GM18907 (cell line): ENCODE measurements around the gene CEP85L.

Experiments
- ATAC-seq: cut with Tn5 transposase; IDR thresholded peaks from one replicate; pipeline ENCODE4 v1.9.1; 2021; ENCODE audit warnings: mild to moderate bottlenecking, moderate library complexity; ENCODE audit not compliant: unreplicated experiment

Gene CEP85L

GRCh38 chr6:118651282-118652050 lies at the start of gene CEP85L:
TSS of gene CEP85L (minus strand) at chr6:118651591. CDS start at chr6:118651269, 322 bp downstream.
- peak; percentile 89 for ATAC-seq

DNA sequence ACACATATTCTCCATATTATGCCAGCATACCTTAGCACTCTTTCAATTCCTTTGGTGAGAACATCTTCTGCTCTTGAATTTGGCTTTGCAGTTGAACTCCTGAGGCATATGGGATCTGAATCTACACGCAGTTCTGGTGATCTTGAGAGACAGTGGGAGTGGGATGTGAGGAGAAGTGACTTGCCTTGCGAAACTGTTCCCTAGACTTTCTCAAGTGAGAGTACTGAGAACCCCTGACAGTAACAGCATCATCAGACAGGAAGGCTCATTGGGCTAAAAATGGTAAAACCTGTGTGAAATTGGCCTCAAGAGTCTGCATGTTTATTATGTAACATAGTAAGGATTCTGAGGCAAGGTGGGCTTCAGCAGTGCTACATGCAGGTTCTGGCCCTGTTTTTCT lies 49.1 kb upstream of the CEP85L start:
- ATAC-seq = no peak

- ATAC-seq = no peak
Observed at GRCh38 chr6:118697554-118697953, 46.2 kb upstream of the CEP85L start.

- ATAC-seq = no peak
Observed at GRCh38 chr6:118696271-118696670, 44.9 kb upstream of the CEP85L start.

DNA sequence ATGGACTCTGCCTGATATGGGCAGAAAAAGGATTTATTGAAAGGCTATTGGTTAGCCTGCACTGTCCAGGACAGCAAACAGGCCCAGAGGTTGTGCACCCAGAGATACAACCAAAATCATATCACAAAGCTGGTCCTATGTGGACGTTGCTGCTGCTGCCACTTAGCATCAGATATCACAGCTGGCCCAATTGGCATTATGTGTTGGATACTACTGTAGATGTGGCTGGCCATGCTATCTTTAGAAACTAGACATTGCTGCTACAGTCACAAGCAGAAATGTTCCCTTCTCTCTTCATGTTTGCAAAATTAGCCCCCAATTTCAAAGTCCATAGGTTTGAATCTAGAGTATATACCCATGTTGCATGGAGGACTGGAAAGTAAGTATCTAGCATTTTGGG lies 42.2 kb upstream of the CEP85L start:
- no peak for ATAC-seq

DNA sequence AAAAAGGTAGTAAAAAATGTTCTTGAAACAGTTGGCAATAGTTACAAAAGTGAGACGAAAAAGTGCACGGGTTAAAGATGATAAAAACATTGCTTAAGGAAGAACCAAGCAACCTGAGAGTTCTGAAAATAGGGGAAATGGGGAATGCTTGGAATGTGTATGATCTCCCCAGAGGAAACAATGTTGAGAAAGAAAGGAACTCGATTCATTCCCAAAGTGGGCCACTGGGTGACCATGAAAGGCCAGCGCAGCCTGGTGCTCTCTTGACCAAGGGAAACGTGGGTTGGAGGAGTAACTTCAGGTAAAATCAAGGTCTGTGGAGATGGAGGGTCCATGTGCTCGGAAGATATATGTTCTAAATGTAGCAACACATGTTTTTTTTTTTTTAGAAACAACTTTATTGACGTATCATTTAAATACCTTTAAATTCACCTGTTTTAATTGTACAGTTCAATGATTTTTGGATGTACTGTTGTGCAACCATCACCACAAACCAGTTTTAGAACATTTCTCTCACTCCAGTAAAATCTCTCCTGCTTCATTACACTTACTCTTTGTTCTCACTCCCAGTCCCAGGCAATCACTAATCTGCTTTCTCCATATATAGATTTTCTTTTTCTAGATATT lies 34.5 kb upstream of the CEP85L start:
- no peak for ATAC-seq

GRCh38 chr6:118683881-118684872 lies 32.8 kb upstream of the CEP85L start:
- ATAC-seq = no peak

DNA sequence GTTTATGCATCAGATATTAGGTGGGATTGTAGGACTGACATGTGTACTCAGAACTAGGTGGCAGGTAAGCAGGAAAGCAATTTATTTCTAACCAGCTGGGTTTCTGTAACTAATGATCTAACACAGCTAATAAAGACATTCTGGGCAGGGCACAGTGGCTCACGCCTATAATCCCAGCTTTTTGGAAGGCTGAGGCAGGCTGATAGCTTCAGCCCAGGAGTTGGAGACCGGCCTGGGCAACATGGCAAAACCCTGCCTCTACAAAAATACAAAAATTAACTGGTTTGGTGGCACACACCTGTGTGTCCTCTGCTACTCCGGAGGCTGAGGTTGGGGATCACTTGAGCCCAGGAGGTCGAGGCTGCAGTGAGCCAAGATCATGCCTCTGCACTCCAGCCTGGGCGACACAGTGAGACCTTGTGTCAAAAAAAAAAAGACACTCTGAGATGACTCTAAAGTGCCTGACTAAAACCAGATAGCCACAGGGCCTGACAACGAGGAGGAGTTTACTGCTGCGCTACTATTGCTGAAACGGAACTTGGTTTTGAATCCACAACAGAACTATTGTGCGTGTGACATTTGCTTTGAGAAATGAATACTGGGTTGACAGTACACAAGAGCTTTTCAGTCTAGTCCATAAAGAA lies 29.2 kb upstream of the CEP85L start:
- ATAC-seq = no peak

DNA sequence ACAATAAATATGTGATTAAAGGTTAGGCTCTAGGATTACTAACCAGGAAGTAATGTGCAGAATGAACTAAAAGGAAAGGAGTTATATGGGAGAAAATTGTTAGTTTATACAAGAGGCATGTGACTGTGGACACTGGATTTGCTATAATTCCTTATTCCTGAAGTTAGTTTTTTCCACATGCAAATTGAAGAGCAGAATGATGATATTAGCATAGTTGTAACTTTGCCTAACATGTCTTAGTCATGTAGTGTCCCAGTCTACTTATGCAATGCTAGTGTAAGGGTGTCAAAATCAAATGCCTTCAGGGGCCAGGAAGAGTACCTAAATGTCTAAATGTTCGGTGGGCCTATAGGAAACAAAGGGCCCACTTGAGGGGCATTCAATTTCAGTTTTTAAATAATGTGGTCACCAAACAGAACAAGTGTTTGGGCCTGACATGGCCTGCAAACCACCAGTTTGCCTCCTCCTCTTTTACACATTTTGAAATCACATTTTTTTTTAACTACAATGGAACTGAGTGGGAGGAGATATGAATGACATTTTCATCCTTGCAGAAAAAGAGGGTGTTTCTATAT lies 28.0 kb upstream of the CEP85L start:
- ATAC-seq = no peak

DNA sequence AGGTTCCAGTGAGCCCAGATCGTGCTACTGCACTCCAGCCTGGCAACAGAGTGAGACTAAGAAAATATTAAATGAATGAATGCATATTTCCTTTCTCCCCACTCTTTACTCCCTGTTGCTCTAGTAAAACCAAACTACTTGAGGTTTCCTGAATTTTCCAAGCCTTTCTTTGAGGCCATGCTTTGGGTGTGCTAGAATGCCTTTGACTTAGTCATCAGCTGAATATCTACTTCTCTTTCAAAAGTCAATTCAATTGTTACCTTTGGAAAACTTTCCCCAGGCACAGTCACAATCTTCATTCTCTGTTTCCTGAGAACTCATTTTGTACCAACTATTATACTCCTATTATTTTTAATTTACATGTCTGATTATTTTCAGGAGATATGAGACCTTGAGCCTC lies 27.5 kb upstream of the CEP85L start:
- ATAC-seq = no peak

DNA sequence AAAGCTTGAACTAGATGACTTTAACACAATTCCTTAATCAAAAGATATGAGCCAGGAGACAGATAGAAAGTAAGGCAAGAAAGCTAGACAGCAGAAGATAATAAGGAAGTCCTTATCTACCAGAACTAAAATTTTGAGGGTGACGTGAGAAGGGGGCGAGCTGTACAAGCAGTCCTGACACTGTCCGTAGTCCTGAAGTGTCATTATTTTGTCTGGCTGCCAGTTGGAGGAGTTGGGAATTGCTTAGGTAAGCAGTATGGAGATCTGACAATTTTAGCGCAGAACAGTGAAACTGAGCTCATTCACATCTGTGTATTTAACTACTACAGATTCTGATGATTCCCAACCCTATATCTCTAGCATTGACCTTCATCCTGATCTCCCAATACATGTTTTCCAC lies 25.8 kb upstream of the CEP85L start:
- no peak for ATAC-seq

DNA sequence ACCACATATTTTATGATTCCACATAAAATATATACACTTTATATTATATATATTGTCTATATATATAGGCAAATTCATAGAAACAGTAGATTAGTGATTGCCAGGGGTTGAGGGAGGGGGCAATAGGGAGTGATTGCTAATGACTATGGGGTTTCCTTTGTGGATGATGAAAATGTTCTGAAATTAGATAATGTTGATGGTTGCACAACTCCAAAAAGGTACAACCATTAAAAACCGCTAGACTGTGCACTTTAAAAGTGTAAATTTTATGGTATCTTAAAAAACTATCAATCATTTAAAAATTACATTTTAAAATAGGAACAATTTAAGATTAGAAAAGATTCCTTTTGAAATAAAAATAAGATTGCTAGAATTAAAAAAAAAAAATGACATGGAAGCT lies 23.8 kb upstream of the CEP85L start:
- no peak for ATAC-seq

- no peak for ATAC-seq
Observed at GRCh38 chr6:118674772-118675171, 23.4 kb upstream of the CEP85L start.

DNA sequence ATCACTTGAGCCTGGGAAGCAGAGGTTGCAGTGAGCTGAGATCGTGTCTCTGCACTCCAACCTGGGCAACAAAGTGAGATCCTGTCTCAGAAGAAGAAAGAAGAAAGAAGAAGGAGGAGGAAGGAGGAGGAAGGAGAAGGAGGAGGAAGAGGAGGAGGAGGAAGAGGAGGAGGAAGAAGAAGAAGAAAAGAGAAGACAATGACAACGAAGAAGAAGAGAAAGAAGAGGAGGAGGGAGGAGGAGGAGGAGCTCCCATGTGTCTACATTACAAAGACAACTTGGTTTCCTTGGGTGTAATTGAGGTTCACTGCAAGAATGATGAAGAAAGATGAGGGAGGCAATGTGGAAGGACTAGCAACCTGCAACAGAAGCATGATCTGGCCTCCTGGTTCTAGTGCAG lies 21.3 kb upstream of the CEP85L start:
- no peak for ATAC-seq

DNA sequence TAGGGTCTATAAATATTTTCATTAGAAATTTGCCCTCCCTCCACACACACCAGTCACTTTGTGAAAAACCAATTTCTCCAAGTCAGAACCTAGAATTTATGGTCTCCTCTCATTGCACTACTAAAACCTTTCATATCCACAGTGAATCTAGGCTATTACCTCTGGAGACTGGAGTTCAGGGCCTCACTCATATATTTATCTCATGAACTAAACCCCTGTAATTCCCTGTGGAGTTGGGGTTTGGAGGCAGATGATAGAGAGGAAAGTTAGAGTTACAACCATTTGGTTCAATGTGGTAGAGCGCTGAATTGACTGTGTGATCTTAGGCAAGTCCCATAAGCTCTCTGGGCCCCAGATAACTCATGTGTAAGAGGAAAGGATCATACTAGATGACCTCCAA lies 18.2 kb upstream of the CEP85L start:
- no peak for ATAC-seq

DNA sequence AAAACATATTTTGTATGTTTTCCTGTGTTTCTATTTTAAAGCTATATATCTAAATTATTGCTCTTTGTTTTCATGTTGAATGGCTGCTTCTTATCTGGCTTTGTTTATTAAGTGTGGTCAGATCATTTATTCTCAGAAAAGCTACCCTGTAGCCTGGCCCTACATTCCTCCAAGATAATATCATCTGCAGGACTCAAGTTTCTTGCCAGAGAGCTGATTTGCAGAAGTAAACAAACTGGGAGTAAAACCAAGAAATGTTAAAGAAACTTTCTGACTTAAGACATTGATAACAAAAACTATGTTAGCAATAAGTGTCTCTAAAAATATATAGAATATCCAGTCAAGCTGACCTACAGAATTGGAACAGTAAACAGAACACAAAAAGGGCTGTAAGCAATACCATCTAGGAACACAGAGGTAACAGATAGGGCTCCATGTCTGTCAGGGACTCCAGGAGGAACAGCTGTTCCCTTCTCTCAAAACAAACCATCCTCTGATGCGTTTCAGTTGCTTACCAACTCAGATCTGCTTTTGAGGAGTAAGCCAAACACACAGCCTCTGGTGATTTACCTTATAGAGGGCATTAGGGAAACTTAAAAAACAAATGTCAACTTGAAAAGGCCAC lies 17.5 kb upstream of the CEP85L start:
- no peak for ATAC-seq

DNA sequence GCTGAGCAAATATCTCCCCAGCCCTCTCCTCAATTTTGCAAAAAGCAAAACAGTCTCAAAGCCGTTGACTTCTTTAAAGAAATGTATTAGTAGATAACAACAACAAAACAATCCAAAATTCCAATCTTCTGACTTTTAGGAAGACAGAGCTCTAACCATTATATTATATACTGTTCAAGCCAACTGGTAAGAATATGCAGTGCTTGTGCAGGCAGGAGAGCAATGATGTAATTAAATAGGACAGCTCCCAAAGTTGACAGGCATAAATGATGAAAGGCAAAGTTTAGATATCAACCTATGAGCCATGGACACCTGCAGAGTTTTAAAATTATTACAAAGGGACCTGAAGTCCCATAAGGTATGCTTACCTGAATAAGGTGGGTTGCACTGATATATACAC lies 16.6 kb upstream of the CEP85L start:
- no peak for ATAC-seq

DNA sequence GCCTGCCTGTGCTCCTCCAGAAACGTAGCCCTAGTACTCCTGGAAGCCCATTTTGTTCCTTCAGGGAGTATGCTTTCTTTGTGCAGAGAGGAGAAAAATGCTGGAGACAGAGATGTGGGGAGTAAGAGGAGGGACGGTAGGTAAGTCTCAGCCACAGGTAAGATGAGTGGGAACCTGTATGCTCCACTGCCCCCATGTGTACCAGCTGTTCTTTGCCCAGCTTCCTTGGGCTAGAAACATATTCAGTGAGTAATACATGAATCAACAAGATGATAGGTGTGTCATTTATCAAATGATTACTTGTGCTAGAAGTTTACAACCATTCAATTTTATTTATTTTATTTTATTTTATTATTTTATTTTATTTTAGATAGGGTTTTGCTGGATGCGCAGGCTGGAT lies 13.6 kb upstream of the CEP85L start:
- ATAC-seq = peak; percentile 61

DNA sequence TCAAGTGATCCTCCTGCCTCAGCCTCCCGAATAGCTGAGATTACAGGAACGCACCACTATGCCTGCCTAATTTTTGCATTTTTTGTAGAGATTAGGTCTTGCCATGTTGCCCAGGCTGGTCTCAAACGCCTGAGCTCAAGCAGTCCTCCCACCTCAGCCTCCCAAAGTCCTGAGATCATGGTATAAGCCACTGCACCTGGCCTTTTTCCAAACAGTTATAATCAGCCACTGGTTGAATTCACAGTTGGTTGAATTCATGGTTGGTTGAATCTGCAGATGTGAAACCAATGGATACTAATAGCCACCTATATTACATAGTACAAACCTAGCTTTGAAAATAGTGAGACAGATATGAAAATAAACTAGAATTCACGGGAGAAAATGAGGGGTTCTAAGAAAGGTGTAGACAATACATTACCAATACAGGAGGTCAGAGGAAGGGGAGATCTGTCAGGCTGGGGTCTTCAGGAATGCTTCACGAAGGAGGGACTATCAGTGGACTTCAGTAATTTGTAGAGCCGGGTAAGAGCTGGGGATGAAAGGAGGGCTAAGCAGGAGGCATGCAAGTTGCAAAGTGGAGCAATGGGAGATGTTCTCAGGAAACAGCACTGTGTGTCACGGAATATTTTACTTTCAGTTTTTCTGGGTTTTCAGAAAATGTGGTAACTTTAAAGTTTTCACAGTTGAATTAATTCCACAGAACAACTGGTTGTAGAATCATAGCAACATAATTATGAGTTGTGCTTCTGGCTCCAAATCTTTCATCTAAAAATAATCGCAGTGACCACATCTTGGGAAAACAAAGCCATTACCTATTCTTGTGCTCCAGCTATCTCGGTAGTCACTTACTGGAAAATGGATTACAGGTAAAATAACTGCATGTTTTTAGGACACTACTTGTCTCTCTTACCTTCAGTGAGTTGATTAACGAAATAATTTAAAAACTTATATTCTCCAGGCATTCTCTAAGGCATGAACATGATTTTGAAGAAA lies 12.9 kb upstream of the CEP85L start:
- no peak for ATAC-seq
